ENCODE data around the gene TSPAN4. TPM values are rescaled to one million over a fixed set of nuclear protein-coding genes. Genes with fewer than 3 reads are reported as not detected.

TSPAN4 gene
- total and polyA plus RNA-seq, 2 of the 13 experiments (the other 11 are each of a cell fraction or from before 2014, with no cell fraction given) = 31.7 to 68.3 TPM

DNA sequence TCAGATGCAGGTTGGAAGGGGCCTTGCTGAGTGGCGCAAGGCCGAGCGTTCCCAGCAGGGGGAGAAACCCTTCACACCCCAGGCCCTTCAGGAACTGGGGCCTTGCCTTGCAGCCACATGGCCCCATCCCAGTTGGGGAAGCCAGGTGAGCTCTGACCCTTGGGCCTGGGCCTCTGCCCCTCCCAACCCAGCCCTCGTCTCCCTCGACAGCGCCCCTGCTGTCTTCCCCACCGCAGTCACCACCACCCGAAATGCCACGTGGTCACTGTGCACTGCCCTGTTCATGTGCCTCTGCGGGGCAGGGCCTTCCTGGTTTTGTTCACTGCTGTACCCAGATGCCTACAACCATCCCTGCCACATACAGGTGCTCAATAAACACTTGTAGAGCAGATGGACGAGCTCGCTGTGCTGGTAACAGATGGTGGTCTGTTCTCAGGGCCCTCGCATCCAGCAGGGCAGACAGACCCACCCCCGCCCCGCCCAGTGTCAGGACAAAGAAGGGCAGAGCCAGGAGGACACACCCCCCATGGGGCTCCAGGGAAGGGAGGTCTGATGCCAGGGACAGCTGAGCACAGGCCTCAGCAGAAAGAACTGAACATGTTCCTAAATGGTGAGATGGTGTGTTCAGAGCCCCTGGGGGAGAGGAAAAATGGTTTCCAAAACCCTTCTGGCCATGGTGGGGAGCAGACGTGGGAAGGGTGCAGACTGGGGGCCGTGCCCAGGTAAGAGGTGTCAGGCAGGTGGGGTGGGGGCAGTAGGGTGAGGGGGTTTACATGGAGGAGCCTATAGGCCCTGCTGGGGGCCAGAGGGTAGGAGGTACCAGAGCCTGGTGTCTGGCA lies 4.0 kb upstream of the TSPAN4 start (continued):
- TF ChIP-seq, protein P1, sequence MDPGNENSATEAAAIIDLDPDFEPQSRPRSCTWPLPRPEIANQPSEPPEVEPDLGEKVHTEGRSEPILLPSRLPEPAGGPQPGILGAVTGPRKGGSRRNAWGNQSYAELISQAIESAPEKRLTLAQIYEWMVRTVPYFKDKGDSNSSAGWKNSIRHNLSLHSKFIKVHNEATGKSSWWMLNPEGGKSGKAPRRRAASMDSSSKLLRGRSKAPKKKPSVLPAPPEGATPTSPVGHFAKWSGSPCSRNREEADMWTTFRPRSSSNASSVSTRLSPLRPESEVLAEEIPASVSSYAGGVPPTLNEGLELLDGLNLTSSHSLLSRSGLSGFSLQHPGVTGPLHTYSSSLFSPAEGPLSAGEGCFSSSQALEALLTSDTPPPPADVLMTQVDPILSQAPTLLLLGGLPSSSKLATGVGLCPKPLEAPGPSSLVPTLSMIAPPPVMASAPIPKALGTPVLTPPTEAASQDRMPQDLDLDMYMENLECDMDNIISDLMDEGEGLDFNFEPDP (CRISPR knock-in tag; conservative IDR thresholded peaks at IDR 0.05) = no peak
- TF ChIP-seq ZC3H13 (CRISPR knock-in tag; IDR thresholded peaks at IDR 0.05) (peak; percentile 87; the same call in 1 of the 2 replicates), ZSCAN12 (CRISPR knock-in tag; IDR thresholded peaks at IDR 0.05) (no peak), MIER3 (CRISPR knock-in tag; IDR thresholded peaks at IDR 0.05; ENCODE audit: borderline replicate concordance) (peak; percentile 70; the same call in 1 of the 2 replicates), KLF9 (CRISPR knock-in tag; IDR thresholded peaks at IDR 0.05; ENCODE audit: low read depth) (peak; percentile 39; the same call in 1 of the 2 replicates), RCOR2 (CRISPR knock-in tag; IDR thresholded peaks at IDR 0.05) (no peak), LCORL (IDR thresholded peaks at IDR 0.05) (0 out of 2 replicates have a peak, but pooled peaks have one; percentile 7), LCORL (CRISPR knock-in tag; IDR thresholded peaks at IDR 0.05) (peak; percentile 88), ZNF589 (CRISPR knock-in tag; conservative IDR thresholded peaks at IDR 0.05) (peak; percentile 68; the same call in 1 of the 2 replicates), FOSL1 (CRISPR knock-in tag; IDR thresholded peaks at IDR 0.05; ENCODE audit: borderline replicate concordance) (no peak), FLYWCH1 (CRISPR knock-in tag; IDR thresholded peaks at IDR 0.05) (0 out of 2 replicates have a peak, but pooled peaks have one; percentile 81), ZNF747 (CRISPR knock-in tag; IDR thresholded peaks at IDR 0.05; ENCODE audit: borderline replicate concordance) (peak; percentile 75; the same call in 1 of the 2 replicates), MIER2 (CRISPR knock-in tag; IDR thresholded peaks at IDR 0.05) (peak; percentile 77; the same call in 1 of the 2 replicates), SALL2 (CRISPR knock-in tag; IDR thresholded peaks at IDR 0.05) (no peak), ZNF652 (CRISPR knock-in tag; IDR thresholded peaks at IDR 0.05; ENCODE audit: borderline replicate concordance, low read depth) (no peak), FOXC1 (CRISPR knock-in tag; IDR thresholded peaks at IDR 0.05; ENCODE audit: borderline replicate concordance) (peak; percentile 48; the same call in 1 of the 2 replicates), CEBPG (CRISPR knock-in tag; IDR thresholded peaks at IDR 0.05) (peak; percentile 21; the same call in 1 of the 2 replicates), GATAD2A (CRISPR knock-in tag; IDR thresholded peaks at IDR 0.05) (0 out of 2 replicates have a peak, but pooled peaks have one; percentile 37), TOE1 (CRISPR knock-in tag; IDR thresholded peaks at IDR 0.05) (no peak)
- TF ChIP-seq, protein P2, sequence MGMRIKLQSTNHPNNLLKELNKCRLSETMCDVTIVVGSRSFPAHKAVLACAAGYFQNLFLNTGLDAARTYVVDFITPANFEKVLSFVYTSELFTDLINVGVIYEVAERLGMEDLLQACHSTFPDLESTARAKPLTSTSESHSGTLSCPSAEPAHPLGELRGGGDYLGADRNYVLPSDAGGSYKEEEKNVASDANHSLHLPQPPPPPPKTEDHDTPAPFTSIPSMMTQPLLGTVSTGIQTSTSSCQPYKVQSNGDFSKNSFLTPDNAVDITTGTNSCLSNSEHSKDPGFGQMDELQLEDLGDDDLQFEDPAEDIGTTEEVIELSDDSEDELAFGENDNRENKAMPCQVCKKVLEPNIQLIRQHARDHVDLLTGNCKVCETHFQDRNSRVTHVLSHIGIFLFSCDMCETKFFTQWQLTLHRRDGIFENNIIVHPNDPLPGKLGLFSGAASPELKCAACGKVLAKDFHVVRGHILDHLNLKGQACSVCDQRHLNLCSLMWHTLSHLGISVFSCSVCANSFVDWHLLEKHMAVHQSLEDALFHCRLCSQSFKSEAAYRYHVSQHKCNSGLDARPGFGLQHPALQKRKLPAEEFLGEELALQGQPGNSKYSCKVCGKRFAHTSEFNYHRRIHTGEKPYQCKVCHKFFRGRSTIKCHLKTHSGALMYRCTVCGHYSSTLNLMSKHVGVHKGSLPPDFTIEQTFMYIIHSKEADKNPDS (CRISPR knock-in tag; IDR thresholded peaks at IDR 0.05) = no peak
- TF ChIP-seq, protein P3, sequence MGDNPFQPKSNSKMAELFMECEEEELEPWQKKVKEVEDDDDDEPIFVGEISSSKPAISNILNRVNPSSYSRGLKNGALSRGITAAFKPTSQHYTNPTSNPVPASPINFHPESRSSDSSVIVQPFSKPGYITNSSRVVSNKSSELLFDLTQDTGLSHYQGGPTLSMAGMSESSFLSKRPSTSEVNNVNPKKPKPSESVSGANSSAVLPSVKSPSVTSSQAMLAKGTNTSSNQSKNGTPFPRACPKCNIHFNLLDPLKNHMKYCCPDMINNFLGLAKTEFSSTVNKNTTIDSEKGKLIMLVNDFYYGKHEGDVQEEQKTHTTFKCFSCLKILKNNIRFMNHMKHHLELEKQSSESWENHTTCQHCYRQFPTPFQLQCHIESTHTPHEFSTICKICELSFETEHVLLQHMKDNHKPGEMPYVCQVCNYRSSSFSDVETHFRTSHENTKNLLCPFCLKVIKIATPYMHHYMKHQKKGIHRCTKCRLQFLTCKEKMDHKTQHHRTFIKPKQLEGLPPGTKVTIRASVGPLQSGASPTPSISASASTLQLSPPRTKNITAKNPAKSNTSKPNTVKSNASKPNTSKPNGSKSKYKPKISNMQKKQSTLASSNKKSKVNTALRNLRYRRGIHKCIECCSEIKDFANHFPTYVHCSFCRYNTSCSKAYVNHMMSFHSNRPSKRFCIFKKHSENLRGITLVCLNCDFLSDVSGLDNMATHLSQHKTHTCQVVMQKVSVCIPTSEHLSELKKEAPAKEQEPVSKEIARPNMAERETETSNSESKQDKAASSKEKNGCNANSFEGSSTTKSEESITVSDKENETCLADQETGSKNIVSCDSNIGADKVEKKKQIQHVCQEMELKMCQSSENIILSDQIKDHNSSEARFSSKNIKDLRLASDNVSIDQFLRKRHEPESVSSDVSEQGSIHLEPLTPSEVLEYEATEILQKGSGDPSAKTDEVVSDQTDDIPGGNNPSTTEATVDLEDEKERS (CRISPR knock-in tag; IDR thresholded peaks at IDR 0.05) = 0 out of 2 replicates have a peak, but pooled peaks have one; percentile 82
- TF ChIP-seq, protein P4, sequence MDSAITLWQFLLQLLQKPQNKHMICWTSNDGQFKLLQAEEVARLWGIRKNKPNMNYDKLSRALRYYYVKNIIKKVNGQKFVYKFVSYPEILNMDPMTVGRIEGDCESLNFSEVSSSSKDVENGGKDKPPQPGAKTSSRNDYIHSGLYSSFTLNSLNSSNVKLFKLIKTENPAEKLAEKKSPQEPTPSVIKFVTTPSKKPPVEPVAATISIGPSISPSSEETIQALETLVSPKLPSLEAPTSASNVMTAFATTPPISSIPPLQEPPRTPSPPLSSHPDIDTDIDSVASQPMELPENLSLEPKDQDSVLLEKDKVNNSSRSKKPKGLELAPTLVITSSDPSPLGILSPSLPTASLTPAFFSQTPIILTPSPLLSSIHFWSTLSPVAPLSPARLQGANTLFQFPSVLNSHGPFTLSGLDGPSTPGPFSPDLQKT (CRISPR knock-in tag; IDR thresholded peaks at IDR 0.05; ENCODE audit: borderline replicate concordance) = no peak
